Uterus (tissue), 2 donors: ENCODE results near the gene CPLANE2.

ENCODE experiments used
- CTCF ChIP-seq, 4 experiments: fragments of 200-600 bp in 2 of 4; fragments of 450-650 bp in 2 of 4; sonication (generic) in 2 of 4; IDR thresholded peaks; one replicate each; pipeline ENCODE4 v1.5.1; 2016 to 2019; ENCODE audit warnings: antibody characterized with exemption in 4 of 4, mild to moderate bottlenecking in 2 of 4, moderate library complexity in 1 of 4
- POLR2A ChIP-seq, 2 donors: fragments of 450-650 bp; IDR thresholded peaks; one replicate each; pipeline ENCODE4 v1.6.1; 2016; ENCODE audit warnings: antibody characterized with exemption in 2 of 2, mild to moderate bottlenecking in 1 of 2, moderate library complexity in 1 of 2

GRCh38 chr1:16205891-16206546 is 31.0 kb downstream of the CPLANE2 start:
- TF ChIP-seq CTCF (IDR thresholded peaks at IDR 0.05) (no peak), POLR2A (IDR thresholded peaks at IDR 0.05) (no peak)
